BE2C (cell line): Measurements from ENCODE around the gene SEPHS1.

Experiments
- DNase-seq: peaks from one replicate; pipeline ENCODE4 v3.0.0-alpha.2; 2020
- H3K27me3 ChIP-seq: fragments of 250-450 bp; sonication (Bioruptor Pico); 2 replicates; pipeline ENCODE4 v1.5.1; 2020; ENCODE audit warnings: mild to moderate bottlenecking
- H3K36me3 ChIP-seq: fragments of 250-450 bp; sonication (Bioruptor Pico); 2 replicates; pipeline ENCODE4 v1.5.1; 2020; ENCODE audit warnings: mild to moderate bottlenecking
- H3K4me1 ChIP-seq: fragments of 250-450 bp; sonication (Bioruptor Pico); 2 replicates; pipeline ENCODE4 v1.5.1; 2020
- H3K4me3 ChIP-seq: 2 replicates; pipeline ENCODE4 v1.5.1; 2011; ENCODE audit warnings: low read depth, low read length
- H3K9me3 ChIP-seq: fragments of 250-450 bp; sonication (Bioruptor Pico); 2 replicates; pipeline ENCODE4 v1.5.1; 2020
- CTCF ChIP-seq: IDR thresholded peaks from 2 replicates; pipeline ENCODE4 v1.5.1; 2012; ENCODE audit warnings: mild to moderate bottlenecking, low read depth, low read length

SEPHS1 gene

GRCh38 chr10:13392701-13393100, 44.6 kb upstream of the SEPHS1 start:
- Histone ChIP-seq H3K4me1 (no peaks in the 10 kb centered on the region), H3K36me3 (no peaks in the 10 kb centered on the region), H3K4me3 (no peak overlapping the region), H3K27me3 (no peaks in the 10 kb centered on the region; the same call in 1 of the 2 replicates), H3K9me3 (no peaks in the 10 kb centered on the region)
- no peak for DNase-seq
- TF ChIP-seq CTCF, result no peak

- Histone ChIP-seq H3K27me3 (peaks cover 3% of the 10 kb centered on the region), H3K9me3 (no peaks in the 10 kb centered on the region), H3K4me3 (no peak overlapping the region), H3K4me1 (no peaks in the 10 kb centered on the region), H3K36me3 (no peaks in the 10 kb centered on the region)
- no peak for DNase-seq
- no peak for TF ChIP-seq CTCF
Measured at GRCh38 chr10:13390604-13391522, 42.8 kb upstream of the SEPHS1 start.

GRCh38 chr10:13388478-13389230, 40.6 kb upstream of the SEPHS1 start:
- Histone ChIP-seq H3K36me3 (no peaks in the 10 kb centered on the region), H3K4me1 (no peaks in the 10 kb centered on the region), H3K9me3 (no peaks in the 10 kb centered on the region), H3K4me3 (no peak overlapping the region), H3K27me3 (peaks cover 17% of the 10 kb centered on the region)
- no peak for DNase-seq
- TF ChIP-seq CTCF, result no peak

- TF ChIP-seq CTCF, result no peak
- H3K9me3 ChIP-seq, result no peaks in the 10 kb centered on the region
- DNase-seq, result no peak
Measured at GRCh38 chr10:13386021-13386420, 37.9 kb upstream of the SEPHS1 start.

GRCh38 chr10:13383399-13383761, 35.3 kb upstream of the SEPHS1 start:
- TF ChIP-seq CTCF, result no peak
- Histone ChIP-seq H3K9me3 (no peaks in the 10 kb centered on the region), H3K4me1 (no peaks in the 10 kb centered on the region), H3K4me3 (no peak overlapping the region), H3K27me3 (peaks cover 32% of the 10 kb centered on the region), H3K36me3 (no peaks in the 10 kb centered on the region)
- no peak for DNase-seq

More at GRCh38 chr10:13386021-13386420, 37.9 kb upstream of the SEPHS1 start:
- Histone ChIP-seq H3K36me3 (no peaks in the 10 kb centered on the region), H3K27me3 (peaks cover 32% of the 10 kb centered on the region), H3K4me1 (no peaks in the 10 kb centered on the region), H3K4me3 (no peak overlapping the region)
